Left ventricle myocardium inferior (tissue), 1 donor: ENCODE data around the gene NHP2. TPM values are rescaled to one million over a fixed set of nuclear protein-coding genes. Genes with fewer than 3 reads are reported as not detected.

ENCODE experiments used
- DNase-seq: peaks from one replicate; pipeline ENCODE4 v3.0.0-alpha.2; 2020
- H3K27ac ChIP-seq: fragments of 200-600 bp; replicated peaks from 2 replicates; pipeline ENCODE4 v1.8.0; 2021
- H3K27me3 ChIP-seq: fragments of 200-600 bp; 2 replicates; pipeline ENCODE4 v1.8.0; 2021; ENCODE audit warnings: low read depth
- H3K36me3 ChIP-seq: fragments of 200-600 bp; 2 replicates; pipeline ENCODE4 v1.8.0; 2021
- H3K4me1 ChIP-seq: fragments of 200-600 bp; 2 replicates; pipeline ENCODE4 v1.8.0; 2021
- H3K4me3 ChIP-seq: fragments of 200-600 bp; 2 replicates; pipeline ENCODE4 v1.8.0; 2021; ENCODE audit warnings: mild to moderate bottlenecking, moderate library complexity
- H3K9me3 ChIP-seq: fragments of 200-600 bp; replicated peaks from 2 replicates; pipeline ENCODE4 v1.8.0; 2021
- CTCF ChIP-seq: fragments of 200-600 bp; IDR thresholded peaks from 2 replicates; pipeline ENCODE4 v1.8.0; 2021; ENCODE audit warnings: antibody characterized with exemption, mild to moderate bottlenecking, borderline replicate concordance
- intact Hi-C: fragments of 100-400 bp; cut with micrococcal nuclease; formaldehyde crosslinking; loops from one replicate; pipeline ENCODE4 v1.11.0; 2022
- total RNA-seq: library from RNA; stranded (reverse); fragmentation: NEBNext Ultra II Directional; extraction: Animal tissue kit (Norgen Biotek cat#: 25700); gene quantifications from one replicate; pipeline ENCODE4 v1.2.1, GENCODE V29; 2021
- donor health status: DM: no; HTN: yes; CAD: no; lungs with severe emphysema.

NHP2 gene
- total RNA-seq, 1 donor from 2014 or later: 78.1 TPM

DNA sequence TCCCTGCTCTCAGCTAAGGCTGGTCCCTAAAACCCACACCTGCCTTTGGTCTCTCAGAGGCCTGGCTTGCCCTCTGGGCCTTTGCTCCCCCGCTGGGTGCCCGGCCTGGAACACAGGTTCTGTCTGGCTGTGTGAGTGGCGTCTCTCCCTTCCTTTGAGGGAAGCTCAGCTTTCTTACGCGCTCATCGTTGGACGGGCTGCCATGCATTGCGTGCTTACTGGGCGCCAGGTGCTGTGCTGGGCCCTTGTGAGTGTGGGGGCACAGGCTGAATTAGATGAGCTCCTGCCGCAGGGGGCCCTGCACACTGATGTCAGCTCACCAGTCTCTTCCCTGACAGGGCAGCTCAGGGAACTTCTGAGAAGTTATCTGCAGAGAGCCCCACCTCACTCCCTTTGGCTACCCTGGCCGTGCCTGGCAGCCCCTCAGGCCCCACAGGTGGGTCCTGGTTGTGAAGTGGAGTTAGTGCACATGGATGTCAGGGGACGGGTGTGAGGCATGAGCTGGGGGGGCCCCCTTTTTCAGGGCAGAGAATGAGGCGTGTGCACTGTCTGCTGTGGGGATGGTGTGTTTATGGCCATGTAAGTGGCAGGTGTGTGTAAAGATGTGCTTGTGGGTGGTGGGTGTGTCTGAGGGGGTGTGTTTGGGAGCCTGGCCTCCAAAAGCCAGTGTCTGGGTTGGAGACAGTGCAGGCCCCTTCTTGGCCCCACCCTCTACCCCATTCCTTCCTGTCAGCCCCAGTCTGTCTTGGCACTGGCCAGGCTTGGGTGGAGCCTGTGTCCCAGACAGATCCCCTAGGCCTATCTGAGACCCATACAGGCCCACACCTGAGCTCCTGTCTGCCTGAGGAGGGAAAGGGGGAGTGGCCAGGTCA, 30.4 kb downstream of the NHP2 start:
- H3K4me3 ChIP-seq: no peak overlapping the region
- H3K4me1 ChIP-seq: peaks cover 53% of the 10 kb centered on the region
- no peak overlapping the region for H3K27ac ChIP-seq
- no peaks in the 10 kb centered on the region for H3K9me3 ChIP-seq
- no peak for TF ChIP-seq CTCF
- H3K27me3 ChIP-seq: peaks cover 4% of the 10 kb centered on the region
- intact Hi-C loops: no loop called here
- H3K36me3 ChIP-seq: no peaks in the 10 kb centered on the region
- DNase-seq: no peak

GRCh38 chr5:178122346-178122745, 31.3 kb downstream of the NHP2 start:
- Histone ChIP-seq H3K4me3 (no peak overlapping the region), H3K27me3 (peaks cover 11% of the 10 kb centered on the region), H3K9me3 (no peaks in the 10 kb centered on the region), H3K36me3 (no peaks in the 10 kb centered on the region), H3K4me1 (peaks cover 61% of the 10 kb centered on the region), H3K27ac (no peak overlapping the region)
- TF ChIP-seq CTCF: no peak
- DNase-seq: no peak
- intact Hi-C loops: no loop called here

GRCh38 chr5:178121391-178122276, 32.1 kb downstream of the NHP2 start:
- Histone ChIP-seq H3K9me3 (no peaks in the 10 kb centered on the region), H3K36me3 (no peaks in the 10 kb centered on the region), H3K4me3 (peak overlapping the region; percentile 54), H3K27me3 (peaks cover 18% of the 10 kb centered on the region), H3K4me1 (peaks cover 61% of the 10 kb centered on the region), H3K27ac (peak overlapping the region; percentile 56)
- peak; percentile 53 for DNase-seq
- intact Hi-C loops: no loop called here
- TF ChIP-seq CTCF: no peak

- peak overlapping the region; percentile 56 for H3K27ac ChIP-seq
- H3K36me3 ChIP-seq: no peaks in the 10 kb centered on the region
- H3K4me3 ChIP-seq: peak overlapping the region; percentile 54
- peak; percentile 82 for DNase-seq
- H3K4me1 ChIP-seq: peaks cover 56% of the 10 kb centered on the region
- no peaks in the 10 kb centered on the region for H3K9me3 ChIP-seq
- peaks cover 27% of the 10 kb centered on the region for H3K27me3 ChIP-seq
- TF ChIP-seq CTCF: peak; percentile 63
- intact Hi-C loops: no loop called here
Measured at GRCh38 chr5:178120607-178121357, 32.9 kb downstream of the NHP2 start.

GRCh38 chr5:178119915-178120606, 33.6 kb downstream of the NHP2 start:
- intact Hi-C loops: no loop called here
- DNase-seq: no peak
- H3K27ac ChIP-seq: no peak overlapping the region

More at GRCh38 chr5:178119915-178120606, 33.6 kb downstream of the NHP2 start:
- Histone ChIP-seq H3K4me1 (peaks cover 56% of the 10 kb centered on the region), H3K27me3 (peaks cover 34% of the 10 kb centered on the region), H3K36me3 (no peaks in the 10 kb centered on the region), H3K4me3 (no peak overlapping the region), H3K9me3 (no peaks in the 10 kb centered on the region)
- TF ChIP-seq CTCF: no peak
